Fibroblast of pulmonary artery (primary cell): ENCODE results near the gene STYX.
A peak's percentile ranks its signal among the peaks of the same experiment; 100 is the strongest.

Source experiments
- DNase-seq: peaks from one replicate; pipeline ENCODE4 v3.0.0-alpha.2; 2010; ENCODE audit warnings: low read depth
- H3K4me3 ChIP-seq: replicated peaks from 2 replicates; pipeline ENCODE4 v1.5.1; 2011; ENCODE audit warnings: low read depth, mild to moderate bottlenecking, control low read depth, low read length, moderate library complexity
- TF ChIP-seq, protein P1 (sequence below): IDR thresholded peaks from 2 replicates; pipeline ENCODE4 v1.5.1; 2011; ENCODE audit warnings: mild to moderate bottlenecking, control low read depth, low read length, inconsistent platforms; ENCODE audit errors: missing control alignments

The STYX gene

DNA sequence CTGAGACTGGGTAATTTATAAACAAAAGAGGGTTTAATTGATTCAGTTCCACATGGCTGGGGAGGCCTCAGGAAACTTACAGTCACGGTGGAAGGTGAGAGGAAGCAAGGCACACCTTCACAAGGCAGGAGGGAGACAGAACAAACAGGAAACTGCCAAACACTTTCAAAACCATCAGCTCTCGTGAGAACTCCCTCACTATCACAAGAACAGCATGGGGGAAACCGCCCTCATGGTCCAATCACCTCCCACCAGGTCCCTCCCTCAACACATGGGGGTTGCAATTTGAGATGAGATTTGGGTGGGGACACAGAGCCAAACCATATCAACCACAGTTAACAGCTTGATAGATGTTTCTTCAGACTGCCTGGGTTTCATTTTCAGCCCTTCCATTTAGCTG, 67.7 kb downstream of the STYX start:
- DNase-seq, result no peak
- H3K4me3 ChIP-seq, result no peak overlapping the region
- TF ChIP-seq, protein P1, sequence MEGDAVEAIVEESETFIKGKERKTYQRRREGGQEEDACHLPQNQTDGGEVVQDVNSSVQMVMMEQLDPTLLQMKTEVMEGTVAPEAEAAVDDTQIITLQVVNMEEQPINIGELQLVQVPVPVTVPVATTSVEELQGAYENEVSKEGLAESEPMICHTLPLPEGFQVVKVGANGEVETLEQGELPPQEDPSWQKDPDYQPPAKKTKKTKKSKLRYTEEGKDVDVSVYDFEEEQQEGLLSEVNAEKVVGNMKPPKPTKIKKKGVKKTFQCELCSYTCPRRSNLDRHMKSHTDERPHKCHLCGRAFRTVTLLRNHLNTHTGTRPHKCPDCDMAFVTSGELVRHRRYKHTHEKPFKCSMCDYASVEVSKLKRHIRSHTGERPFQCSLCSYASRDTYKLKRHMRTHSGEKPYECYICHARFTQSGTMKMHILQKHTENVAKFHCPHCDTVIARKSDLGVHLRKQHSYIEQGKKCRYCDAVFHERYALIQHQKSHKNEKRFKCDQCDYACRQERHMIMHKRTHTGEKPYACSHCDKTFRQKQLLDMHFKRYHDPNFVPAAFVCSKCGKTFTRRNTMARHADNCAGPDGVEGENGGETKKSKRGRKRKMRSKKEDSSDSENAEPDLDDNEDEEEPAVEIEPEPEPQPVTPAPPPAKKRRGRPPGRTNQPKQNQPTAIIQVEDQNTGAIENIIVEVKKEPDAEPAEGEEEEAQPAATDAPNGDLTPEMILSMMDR, result no peak

DNA sequence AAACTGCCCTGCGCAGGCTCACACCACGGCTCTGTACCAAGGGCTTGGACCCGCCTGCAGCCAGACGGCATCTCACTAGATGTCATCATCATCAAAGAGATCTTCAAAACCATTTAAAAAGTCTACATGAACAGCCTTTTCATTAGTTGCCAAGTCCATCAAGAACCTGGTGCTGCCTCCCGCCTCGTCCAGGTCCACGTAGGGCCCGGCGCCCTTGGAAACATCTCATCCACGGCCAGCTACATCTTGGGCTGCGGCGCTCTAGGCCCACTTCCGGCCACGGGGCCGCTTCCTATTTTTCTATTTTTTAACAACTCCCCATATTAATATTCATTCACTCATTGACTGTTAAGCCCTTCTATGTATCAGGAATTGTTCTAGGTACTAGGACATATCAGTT, 68.9 kb downstream of the STYX start:
- TF ChIP-seq, protein P1, result no peak
- DNase-seq, result no peak
- H3K4me3 ChIP-seq, result no peak overlapping the region

DNA sequence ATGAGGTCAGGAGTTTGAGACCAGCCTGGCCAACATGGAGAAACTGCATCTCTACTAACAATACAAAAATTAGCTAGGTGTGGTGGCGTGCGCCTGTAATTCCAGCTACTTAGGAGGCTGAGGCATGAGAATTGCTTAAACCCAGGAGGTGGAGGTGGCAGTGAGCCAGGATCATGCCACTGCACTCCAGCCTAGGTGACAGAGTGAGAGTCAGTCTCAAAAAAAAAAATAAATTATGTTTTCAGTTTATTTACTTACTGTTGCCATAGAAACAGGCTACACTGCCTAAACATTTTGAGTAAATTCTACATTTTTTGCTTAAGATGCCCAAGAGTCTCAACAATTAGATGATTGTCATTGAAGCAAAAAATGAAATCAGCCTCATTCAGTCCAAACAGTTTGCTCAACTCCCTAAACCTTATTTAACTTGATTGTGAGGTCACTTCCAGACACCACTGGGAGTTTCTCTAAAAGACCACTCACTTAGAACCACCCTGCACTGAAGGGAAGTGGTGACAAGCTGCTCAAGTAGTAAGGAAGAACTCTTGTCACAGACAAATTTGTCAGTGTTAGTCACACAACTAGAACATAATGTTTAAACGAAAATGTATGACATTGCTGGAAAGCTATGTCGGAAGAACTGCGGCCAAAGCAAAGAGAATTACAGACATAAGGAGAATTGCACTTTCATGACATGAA, 71.2 kb downstream of the STYX start:
- TF ChIP-seq, protein P1, result no peak
- no peak overlapping the region for H3K4me3 ChIP-seq
- DNase-seq, result peak; percentile 71

DNA sequence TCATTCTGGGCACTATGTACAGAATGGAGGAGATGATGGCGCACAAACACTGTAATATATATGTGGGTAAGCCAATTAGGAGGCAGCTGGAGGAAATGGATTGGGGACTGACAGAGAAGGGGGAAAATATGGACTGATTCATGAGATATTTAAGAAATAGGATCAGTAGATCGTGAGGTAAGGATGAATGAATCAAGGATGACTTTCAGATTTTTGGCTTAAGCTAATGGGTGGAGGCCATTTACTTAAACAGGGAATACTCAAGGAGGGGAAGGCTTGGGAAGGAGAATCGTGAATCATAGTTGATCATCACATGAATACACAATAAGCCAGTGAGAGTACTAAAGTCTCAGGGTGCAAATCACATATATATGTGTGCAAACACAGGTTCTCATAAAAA, 72.6 kb downstream of the STYX start:
- no peak for DNase-seq
- H3K4me3 ChIP-seq, result no peak overlapping the region
- TF ChIP-seq, protein P1, result no peak

DNA sequence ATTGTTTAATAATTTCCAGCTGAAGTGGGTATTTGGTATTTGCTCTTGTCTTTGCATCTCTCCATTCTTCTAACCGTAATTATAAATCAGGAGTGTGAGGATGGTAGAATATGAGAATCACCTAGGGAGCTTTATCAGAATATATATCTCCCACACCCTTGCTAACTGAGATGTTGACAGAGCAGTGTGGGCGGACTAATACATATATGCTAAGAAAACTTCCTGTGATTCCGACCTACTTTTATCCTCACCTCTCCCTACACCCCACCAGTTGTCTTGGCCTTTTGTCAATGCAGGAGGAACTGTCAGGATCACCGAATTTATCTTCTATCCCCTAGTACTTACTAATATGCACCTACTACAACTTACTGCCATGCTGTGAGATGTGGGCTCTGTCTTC, 76.1 kb downstream of the STYX start:
- TF ChIP-seq, protein P1, result no peak
- no peak for DNase-seq
- H3K4me3 ChIP-seq, result no peak overlapping the region

DNA sequence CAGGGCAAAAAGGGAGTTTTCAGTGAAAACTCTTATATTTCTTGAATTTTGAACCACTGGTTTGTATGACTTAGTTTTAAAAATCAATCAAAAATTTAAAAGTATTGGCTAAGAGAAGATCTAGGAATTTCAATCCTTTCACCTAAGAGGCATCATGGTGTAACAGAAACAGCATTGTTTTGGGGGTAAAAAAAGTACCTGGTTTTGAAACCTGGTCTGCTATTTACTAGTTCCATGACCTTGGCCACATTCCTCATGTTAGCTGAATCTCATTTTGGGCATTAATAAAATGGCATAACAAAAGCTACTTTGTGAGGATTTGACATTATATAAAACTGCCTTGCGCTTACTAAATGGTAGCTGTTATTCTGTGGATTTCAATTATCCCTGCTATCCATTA, 78.1 kb downstream of the STYX start:
- H3K4me3 ChIP-seq, result no peak overlapping the region
- DNase-seq, result no peak
- TF ChIP-seq, protein P1, result no peak

DNA sequence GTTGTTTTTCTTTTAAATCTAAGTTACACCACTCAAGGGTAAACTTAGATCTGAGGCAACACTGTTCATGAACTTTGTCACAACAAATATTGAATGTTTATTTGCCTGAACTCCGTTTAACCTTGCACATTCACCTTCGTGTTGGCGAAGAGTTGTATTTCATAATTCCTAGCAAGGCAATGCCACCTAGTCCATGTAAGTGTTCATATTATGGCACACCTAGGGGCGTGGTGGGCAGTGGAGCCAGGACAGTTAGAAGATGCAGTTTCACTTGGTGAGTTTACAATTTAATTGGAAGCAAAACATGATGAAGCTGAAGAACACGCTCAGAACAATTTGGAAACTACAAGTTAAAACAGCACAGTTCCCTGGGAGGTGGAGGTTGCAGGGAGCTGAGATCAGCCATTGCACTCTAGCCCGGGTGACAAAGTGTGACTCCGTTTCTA, 91.9 kb downstream of the STYX start:
- no peak for DNase-seq
- H3K4me3 ChIP-seq, result no peak overlapping the region
- TF ChIP-seq, protein P1, result no peak
